Stimulated activated CD8-positive, alpha-beta memory T cell treated with anti-CD3 and anti-CD28 coated beads, Interleukin-4, amount 100 ng/mL, for 4 hours (primary cell): ENCODE data around the gene LRRTM1.

Source experiments
- DNase-seq, 2 donors: peaks; one replicate each; pipeline ENCODE4 v3.0.0-alpha.2; 2020; ENCODE audit warnings: low read depth in 2 of 2, low spot score in 1 of 2

Gene LRRTM1, protein sequence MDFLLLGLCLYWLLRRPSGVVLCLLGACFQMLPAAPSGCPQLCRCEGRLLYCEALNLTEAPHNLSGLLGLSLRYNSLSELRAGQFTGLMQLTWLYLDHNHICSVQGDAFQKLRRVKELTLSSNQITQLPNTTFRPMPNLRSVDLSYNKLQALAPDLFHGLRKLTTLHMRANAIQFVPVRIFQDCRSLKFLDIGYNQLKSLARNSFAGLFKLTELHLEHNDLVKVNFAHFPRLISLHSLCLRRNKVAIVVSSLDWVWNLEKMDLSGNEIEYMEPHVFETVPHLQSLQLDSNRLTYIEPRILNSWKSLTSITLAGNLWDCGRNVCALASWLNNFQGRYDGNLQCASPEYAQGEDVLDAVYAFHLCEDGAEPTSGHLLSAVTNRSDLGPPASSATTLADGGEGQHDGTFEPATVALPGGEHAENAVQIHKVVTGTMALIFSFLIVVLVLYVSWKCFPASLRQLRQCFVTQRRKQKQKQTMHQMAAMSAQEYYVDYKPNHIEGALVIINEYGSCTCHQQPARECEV

DNA sequence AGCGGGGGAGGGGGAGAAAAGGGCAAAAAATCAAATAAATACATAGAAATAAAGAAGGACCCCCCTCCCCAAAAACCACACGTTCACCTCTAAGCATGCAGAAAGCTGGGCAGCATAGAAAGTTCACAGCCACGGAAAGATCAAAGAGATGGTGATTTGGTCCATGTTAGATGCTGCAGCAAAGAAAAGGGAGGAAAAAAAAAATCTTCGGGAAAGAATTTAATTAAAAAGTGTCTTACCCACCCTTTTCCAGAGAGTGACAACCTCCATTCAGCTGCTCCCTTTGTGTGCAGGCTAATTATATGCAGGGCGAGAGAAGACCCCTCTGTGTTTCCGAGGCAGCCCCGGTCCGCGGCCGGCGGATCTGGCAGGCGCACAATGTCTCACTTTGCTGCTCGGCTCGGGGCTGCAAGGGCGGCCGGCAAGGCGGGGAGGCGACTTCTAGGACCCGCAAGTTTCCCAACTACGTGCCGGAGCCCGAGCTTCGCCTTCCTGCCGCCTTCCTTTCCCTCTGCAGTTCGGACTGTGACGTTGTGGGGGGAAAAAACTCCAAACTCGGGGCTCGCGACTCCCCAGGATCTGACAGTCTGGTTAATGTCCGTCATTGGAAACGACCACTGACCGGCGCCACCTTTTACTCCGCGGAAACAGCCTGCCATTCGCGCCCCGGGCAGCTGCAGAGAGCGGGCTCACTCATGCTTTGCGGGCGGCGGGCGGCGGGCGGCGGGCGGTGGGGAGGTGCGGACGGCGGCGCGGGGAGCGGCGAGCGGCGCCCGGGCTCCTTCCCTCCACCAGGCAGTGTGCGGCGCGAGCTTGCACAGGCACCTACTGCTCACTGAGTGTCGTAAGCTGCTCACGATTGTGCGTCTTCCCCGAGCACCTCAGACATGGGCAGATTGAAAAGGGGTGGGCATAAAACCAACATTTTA, at the start of gene LRRTM1:
Gene LRRTM1, minus strand, starts transcription at position 844 of the 929 bp plus-strand sequence. CDS start 933 bp downstream, outside the sequence.
- DNase-seq: no peak

DNA sequence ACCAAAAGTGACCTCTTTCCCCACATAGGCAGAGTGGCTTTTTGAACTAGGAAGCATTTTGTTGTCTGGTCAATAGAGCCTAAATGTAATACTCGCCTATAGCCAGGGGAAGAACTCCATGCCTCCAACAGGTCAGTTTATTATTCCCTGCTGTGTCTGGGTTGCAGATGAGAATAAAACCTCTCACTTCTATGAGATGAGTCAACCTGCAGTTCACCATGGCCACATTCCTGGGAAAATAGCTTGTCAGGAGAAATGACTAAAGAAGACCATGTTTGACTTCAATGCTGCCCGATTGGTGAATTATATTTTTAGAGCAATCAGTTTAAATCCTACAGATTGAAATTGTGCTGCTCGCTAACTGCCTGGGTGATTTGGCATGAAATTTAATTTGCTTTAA, 46.7 kb upstream of the LRRTM1 start:
- no peak for DNase-seq

DNA sequence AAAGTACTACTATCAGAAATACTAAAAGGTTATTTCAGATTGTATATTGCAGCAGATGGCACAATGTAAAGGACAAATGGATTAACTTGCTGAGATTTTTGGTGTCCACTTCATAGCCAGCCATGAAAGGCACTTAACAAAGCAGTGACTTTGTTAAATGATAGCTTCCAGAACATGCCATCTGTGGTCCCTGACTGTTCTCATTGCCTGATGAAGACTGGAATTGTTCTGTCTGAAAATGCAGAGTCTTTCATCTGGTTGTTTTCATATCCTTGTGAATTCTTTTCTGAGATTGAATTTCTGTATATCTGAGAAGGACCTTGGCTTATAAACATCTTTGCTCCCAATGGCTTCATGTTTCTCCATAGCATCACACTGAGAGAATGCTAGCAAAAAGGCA, 44.4 kb upstream of the LRRTM1 start:
- no peak for DNase-seq

DNA sequence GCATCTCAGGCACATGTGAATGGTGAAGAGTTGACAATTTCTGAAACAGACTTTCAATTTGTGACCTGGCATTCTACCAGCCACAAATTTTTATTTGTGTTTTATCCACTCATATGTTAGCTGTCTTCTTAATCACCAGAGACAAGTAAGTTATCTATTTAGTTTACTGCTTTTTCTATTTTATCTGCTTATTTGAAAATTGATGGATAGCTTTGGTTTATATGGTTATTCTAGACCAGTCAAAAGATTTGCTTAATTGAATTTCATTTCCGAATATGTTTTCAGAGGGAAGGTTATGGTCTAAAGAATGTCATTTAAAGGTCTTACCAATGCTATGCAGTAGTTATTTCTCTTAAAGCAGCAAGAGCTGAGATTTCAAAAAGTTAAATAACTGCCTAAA, 43.5 kb upstream of the LRRTM1 start:
- no peak for DNase-seq

DNA sequence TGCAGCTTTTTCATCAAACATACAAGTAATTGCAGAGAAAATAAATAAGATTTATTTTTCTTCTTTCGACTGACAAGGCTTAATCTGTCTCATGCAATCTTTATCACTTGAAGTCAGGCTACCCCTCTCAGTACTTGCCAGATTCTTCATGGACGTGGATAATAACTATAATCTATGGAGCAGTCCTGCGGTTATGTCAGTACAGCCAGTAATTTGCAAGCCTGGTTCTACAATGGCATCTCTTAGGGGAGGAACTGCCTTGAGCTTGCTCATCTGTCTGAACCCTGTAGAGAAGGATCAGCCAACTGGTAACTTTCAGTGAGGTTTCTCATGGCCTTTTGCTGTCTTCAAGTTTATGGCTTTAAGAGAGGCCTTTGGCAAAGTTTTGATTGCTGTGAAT, 35.5 kb upstream of the LRRTM1 start:
- no peak for DNase-seq

DNA sequence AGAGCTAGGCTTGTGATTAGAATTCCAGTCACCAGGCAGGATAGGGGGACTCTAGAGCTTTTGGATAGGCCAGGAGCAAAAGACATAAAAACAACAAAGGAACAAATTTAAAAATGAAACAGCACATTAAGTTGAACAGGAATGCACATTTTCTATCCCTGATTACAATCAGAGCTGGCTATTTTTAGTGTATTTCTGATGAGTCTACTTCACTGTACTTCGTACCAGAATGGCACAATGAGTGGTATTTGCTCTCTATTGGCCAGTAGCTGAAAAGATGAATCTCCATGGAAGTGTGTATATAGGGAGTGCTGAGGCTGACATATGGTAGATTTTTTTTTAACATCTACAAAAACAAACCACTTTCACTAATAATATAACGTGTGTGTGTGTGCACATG, 34.2 kb upstream of the LRRTM1 start:
- no peak for DNase-seq

DNA sequence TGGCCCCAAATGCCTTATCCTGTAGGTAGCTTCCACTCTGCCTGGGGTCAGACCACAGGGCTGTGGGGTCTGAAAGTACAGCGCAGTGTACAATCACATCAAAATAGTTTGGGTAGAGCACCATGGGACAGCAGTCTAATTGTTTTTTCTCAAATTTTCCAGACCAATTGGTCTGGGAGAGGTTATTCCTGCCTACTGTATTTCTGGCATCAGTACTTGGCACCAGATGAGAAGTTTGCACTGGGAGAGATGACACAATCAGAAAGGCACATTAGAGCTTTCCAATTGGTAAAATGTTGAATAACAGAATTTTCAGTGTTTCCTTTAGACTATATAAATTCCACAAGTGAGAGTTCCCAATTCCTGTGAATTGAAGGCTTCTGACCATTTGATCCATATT, 30.9 kb upstream of the LRRTM1 start:
- DNase-seq: no peak

DNA sequence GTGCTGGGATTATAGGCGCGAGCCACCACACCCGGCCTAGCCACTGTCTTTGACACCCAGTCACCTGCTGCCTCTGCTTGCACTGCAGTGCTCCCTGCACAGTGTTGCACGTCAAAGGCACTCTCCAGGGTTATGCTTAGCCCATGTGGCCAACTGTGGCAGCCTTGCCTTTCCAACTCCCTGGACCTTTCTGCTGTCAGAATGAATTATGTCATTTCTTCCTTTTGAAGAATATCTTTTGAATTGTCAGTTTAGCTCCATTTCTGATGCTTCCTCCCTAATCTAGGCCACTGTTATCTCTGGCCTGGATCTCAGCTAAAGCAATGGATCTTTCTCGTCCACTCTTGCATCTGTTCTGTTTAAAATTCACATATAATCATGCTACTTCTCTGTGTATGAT, 29.3 kb upstream of the LRRTM1 start:
- no peak for DNase-seq

DNA sequence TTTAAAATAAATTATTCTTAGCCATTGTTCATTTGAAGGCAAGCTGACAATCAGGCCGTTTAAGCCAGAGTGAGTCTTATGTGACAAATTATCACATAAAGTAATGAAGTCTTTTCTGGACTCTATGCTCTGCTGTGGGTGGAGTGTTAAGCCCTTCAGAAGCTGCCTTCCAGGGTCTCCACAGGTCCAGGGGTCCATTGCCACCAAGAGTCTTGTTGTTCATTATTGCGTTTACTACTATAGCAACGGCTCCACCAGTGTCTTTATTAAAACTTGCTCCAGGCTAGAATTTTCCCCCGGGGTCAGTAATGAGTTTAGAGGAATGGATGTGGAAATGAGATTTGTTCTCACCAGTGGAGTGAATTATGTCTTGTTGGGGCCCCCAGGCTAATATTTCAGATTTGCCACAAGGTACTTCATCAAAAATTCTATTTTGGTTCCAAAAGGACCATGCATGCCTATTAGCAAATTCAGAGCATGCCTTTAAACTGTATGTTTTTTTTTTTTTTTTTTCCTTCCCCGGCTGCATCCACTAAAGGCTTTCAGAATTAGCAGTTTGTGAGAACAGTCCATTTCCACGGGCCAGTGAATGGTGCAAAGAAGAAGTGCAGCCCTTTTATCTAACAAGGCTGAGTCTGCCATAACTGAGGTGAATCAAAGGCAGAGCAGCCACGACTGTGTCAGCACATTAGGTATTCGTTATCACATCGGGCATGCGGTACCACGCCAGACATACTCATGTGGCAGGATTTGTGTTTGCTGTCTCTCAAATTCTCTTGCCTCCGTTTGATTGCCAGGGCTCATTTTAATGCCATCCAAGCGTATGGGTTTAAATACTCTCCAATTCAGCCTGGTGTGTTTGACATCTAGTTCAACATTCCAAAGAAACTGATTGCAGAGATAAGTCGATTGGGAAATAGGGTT, 26.2 kb upstream of the LRRTM1 start:
- no peak for DNase-seq

DNA sequence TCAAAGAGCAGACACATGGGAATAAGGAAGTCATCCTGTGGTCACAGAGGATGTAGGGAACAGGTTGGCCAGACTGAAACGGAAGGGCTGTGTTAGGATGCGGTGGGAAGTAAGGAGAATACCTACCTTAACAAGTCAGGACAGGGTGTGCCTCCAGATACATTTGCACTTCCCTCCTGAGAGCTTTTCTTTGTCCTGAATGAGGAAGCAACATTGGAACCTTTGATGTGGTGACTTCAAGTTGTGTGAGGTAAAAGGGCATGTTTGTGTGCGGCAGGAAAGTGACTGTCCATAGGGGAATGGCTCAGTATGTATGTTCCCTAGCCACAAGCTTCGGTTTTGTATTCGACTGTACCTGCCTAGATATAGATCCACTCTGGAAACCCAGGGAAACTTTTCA, 24.9 kb upstream of the LRRTM1 start:
- no peak for DNase-seq

DNA sequence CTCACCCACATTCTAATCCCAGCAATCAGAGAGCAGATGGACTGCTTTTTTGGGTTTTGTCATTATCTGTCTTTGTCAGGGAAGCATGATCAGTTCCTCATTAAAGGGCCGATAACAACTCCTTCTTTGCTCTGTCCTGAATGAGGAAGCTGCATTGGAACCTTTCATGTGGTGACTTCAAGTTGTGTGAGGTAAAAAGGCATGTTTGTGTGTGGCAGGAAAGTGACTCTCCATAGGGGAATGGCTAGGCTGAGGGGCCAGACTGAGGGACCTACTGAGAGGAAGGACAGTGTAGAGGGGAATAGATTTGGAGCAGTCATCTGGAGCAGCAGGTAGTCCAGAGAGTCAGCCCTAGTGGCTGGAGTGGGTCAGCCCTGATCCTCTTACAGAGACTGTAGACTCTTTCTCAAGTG, 23.6 kb upstream of the LRRTM1 start:
- DNase-seq: no peak

DNA sequence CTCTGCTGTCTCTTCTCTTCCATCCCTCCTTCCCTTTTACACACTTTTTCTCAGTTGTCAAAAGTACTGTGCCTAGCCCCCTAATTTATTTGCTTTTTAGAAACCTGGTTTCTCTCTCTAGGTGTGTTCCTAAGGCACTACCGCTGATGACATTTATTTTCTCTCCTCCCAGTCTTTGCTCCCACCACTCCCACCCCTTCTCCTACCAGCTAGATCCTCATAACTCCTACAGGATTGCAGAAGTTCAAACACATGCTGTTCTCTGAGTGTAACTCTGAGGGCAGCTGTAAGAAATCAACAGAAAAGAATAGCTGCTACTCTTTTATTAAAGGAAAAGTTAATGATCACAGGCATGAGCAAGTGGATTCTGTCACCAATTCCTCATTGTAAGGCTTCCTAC, 22.3 kb upstream of the LRRTM1 start:
- no peak for DNase-seq

DNA sequence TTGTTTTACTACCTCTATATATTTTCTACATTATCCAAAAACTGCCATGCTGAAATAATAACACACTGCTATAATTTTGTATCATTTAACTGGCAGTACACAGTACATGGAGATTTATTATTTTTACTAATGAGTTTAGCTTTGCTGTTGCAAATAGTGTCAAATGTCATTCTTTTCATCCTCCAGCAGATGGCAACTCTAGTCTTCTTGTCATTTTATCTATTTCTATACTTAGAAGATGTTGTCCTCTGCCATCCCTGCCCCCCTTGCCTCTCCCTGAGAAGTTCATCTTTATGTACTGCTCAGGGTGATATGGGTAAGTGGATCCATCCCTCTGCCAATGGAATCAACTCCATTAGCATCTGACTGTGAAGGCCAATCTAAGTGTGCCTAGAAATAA, 21.7 kb upstream of the LRRTM1 start:
- no peak for DNase-seq

DNA sequence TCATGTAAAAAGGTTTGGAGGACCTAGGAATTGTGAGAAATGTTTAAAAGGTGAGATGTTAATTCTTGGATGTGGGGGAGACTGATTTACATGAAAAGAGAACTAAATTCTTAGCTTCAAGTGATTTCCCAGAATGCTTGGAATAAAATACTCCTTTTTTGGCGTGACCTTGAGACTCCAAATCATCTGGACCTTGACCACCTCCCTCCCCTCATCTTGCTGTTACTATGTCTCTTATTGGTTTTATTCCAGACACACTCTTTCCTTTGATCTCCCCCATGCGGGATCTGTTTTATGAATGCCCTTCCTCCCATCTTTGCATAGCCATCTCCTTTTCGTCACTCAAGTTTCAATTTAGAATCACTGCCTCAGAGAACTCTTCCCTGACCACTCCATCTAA, 20.0 kb upstream of the LRRTM1 start:
- DNase-seq: no peak

DNA sequence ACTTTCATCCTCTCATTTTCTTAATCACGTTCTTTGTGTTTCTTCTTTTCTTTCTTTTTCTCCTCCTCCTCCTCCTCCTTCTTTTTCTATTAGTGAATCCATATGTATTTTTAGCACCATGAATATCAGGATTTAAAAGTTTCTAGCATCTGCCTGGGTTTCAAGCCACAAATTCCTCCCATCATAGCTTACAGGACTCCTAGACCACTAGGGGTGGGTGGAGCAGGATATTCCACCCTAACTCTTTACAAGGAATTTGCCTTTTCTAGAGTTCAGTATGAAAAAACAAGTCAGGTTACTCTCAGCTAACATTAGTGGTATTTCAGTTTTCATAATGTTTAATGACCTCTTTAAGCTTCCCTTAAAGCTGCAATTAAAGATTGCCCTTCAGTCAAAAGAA, 19.1 kb upstream of the LRRTM1 start:
- DNase-seq: no peak

DNA sequence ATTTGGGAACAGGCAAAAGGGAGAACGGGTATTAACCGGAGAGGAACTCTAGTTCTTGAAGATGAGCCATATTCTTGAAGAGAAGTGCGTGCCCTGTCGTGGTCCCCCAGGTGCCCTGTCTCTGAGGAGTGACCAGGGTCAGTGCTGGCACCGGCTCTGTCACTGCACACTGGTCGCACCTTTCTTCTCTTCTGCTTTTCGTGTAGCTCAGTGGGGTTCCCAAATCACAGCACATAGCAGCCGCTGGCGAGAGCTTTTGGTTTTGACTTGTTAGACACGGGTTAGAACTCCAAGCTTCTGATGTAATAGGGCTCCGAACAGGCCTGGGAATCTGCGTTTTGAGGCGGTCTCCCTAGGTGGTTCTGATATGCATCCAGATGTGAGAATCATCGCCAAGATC, 18.4 kb upstream of the LRRTM1 start:
- DNase-seq: no peak

DNA sequence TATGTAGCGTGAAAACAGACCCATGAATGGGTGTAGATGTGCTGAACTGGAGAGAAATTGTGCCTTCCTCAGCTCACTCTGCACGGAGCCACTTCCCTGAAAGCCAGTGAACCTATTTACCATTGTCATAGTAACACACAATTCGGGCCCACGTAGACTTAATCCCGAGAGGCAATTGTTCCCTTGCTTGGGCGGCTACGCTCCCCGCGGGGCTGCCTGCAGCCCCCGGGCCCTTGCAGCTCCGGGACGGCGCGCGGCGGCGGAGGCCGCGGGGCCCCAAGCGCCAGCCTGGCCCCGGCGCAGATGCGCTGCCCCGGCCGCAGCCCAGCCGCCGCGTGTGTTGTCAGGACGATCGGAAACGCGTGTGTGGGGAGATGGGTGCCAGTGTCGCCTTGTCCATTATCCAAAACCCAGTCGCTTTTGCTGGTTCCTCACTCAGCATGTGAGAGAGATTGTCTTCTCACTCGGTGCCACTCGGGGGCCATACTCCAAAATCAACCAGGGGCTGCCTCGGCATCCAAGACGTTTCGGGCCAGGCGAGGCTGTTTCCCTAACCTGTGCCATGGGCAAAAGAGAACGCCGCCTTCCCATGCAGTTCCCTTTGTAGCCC, 17.9 kb upstream of the LRRTM1 start:
- no peak for DNase-seq

DNA sequence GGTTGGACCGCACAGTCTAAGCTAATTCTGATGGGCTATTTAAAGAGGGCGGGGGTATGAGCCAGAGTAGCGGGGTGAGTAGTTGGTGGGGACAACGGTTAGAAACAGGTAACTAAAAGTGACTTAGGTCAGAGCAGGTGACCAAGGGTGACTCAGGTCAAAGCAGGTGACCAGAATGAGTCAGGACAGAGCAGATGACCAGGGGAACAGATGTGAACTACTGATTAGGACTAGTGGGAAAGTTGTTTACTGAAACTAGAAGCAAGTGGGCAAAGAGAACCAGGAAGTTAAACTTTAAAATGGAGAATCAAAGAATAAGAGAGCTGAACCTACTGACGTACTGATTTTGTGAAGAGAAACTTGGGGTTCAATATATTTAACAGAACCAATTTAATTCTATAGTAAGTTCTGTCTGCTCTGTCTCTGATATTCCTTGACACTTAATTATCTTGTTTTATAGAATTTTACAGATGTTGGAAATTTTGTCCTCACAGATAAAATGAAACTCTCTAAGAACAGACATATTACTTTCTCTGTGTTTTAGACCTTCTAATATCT, 7.8 kb upstream of the LRRTM1 start:
- no peak for DNase-seq

DNA sequence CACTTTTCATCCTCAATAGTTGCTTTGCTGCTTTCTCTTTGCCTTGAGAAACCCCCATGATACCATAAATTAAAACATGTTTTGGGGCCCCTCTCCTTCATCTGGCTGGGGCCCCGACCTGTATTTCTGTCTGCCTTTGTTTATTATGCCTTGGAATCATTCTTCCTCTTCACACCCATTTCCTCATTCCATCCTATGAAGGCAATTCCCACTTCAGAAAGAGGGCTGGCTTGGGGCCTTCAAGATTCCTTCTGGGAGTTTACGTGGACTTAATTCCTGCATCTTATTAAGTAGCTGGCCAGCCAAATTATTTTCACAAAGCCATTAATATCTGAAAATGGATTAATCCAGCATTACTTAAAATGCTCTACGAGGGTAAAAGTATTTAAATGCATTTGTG, 6.8 kb upstream of the LRRTM1 start:
- DNase-seq: no peak
